Ovary (tissue), 3 donors: ENCODE results near the gene SLC22A23.

Source experiments
- EP300 ChIP-seq: sonication (generic); formaldehyde crosslinking; IDR thresholded peaks from one replicate; pipeline ENCODE4 v1.6.1; 2017; ENCODE audit warnings: antibody characterized with exemption
- POLR2A ChIP-seq: fragments of 450-650 bp; IDR thresholded peaks from one replicate; pipeline ENCODE4 v1.6.1; 2017; ENCODE audit warnings: antibody characterized with exemption, mild to moderate bottlenecking, moderate library complexity
- TF ChIP-seq, protein P1 (sequence below), 3 donors: fragments of 450-650 bp in 2 of 3; fragments of 200-600 bp in 1 of 3; IDR thresholded peaks; one replicate each; pipeline versions ENCODE4 v1.5.1 to v1.8.0; 2016 to 2022; ENCODE audit warnings: antibody characterized with exemption in 3 of 3, mild to moderate bottlenecking in 1 of 3
- donor health status: DM: no; HTN: no; CAD: no.

DNA sequence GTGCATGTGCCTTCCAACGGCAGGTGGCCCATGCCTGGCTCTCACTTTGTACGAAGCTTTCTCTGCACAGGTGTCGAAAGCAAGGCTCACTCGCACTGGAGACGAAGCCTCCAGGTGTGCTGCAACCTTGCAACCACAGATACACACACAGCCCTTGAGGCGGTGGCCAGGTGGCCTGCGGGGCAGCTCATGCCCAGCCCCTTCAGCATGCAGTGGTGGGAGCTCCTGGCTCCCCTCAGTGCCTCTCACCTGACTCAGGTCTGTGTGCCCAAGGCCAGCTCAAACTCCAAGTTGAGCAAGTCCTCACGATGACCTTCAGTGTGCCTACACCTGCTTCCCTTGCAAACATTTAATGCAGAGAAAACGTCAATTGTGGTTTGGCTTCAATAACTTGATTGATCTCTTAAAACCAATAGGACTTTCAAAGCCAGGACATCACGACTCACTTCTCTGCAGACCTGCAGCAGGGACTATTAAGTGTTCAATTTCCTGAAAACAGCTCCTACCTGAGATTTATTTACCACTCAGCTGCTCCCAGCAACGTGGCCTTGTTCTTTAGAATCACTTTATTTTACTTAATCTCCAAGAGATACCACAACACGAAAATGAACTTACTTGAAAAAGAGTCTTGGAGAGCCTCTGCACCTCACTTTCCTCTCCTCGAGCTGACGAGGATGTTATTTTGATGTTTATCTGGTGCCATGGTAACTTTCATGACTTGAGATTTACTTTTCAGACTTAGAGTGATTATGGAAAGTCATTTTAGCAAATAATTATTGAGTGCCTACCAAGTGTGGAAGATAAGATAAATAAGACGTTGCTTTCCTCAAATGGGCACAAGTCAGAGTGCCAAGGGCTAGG, 86.3 kb downstream of the SLC22A23 start:
- TF ChIP-seq, protein P1, sequence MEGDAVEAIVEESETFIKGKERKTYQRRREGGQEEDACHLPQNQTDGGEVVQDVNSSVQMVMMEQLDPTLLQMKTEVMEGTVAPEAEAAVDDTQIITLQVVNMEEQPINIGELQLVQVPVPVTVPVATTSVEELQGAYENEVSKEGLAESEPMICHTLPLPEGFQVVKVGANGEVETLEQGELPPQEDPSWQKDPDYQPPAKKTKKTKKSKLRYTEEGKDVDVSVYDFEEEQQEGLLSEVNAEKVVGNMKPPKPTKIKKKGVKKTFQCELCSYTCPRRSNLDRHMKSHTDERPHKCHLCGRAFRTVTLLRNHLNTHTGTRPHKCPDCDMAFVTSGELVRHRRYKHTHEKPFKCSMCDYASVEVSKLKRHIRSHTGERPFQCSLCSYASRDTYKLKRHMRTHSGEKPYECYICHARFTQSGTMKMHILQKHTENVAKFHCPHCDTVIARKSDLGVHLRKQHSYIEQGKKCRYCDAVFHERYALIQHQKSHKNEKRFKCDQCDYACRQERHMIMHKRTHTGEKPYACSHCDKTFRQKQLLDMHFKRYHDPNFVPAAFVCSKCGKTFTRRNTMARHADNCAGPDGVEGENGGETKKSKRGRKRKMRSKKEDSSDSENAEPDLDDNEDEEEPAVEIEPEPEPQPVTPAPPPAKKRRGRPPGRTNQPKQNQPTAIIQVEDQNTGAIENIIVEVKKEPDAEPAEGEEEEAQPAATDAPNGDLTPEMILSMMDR (IDR thresholded peaks at IDR 0.05) = no peak
- TF ChIP-seq POLR2A = no peak
- no peak for TF ChIP-seq EP300
